HCT116 (cell line): ENCODE measurements around the gene CSRP1. TPM values are rescaled to one million over a fixed set of nuclear protein-coding genes. Genes with fewer than 3 reads are reported as not detected.
"Not testable (repeated sequence)": the region's sequence is repeated elsewhere in the genome, so short reads cannot be mapped to it uniquely, and the experiment has no call there.

Experiments
- ATAC-seq: fragments of 200-7000 bp; cut with Tn5 transposase; 2 replicates; pipeline ENCODE4 v1.9.1; 2020; ENCODE audit warnings: mild to moderate bottlenecking, moderate library complexity
- BruUV-seq: library from RNA; stranded (reverse); fragments of 400-500 nt; replicated peaks from 2 replicates; lab custom pipeline; 2021; lab: Mats Ljungman, UMichigan
- CTCF ChIA-PET: fragments of 300-600 bp; sonication (Branson Sonifier 250); formaldehyde crosslinking; loops from one replicate; lab custom pipeline; 2021; ENCODE audit warnings: antibody characterized with exemption; lab: Charles Lee
- POLR2A ChIA-PET: fragments of 300-600, 350-600 bp; sonication (Branson Sonifier 250); formaldehyde crosslinking; loops from one replicate; lab custom pipeline; 2021; ENCODE audit warnings: antibody characterized with exemption; lab: Charles Lee
- RAD21 ChIA-PET, 2 experiments: fragments of 300-600 bp; sonication (Branson Sonifier 250); formaldehyde crosslinking; loops; one replicate each; lab custom pipeline; 2023; ENCODE audit warnings: low total read pairs in 2 of 2; ENCODE audit not compliant: uncharacterized antibody in 2 of 2, unreplicated experiment in 2 of 2, low non-redundant PET in 1 of 2; lab: Charles Lee
- DNase-seq: peaks from one replicate; pipeline ENCODE4 v3.0.0-alpha.2; 2010; ENCODE audit warnings: low read depth, low spot score
- H2AFZ ChIP-seq: fragments of 200-600 bp; shearing (Covaris generic), sonication (generic); 2 replicates; pipeline ENCODE4 v1.6.1; 2017; ENCODE audit warnings: low read depth, mixed run types, mixed read lengths, antibody characterized with exemption, low read length; ENCODE audit not compliant: poor library complexity, severe bottlenecking
- H3K27ac ChIP-seq: 2 replicates; pipeline ENCODE4 v1.5.1; 2012; ENCODE audit warnings: low read depth, low read length
- H3K27me3 ChIP-seq: fragments of 200-600 bp; sonication (generic); 2 replicates; pipeline ENCODE4 v1.6.1; 2016; ENCODE audit warnings: mixed run types, low read length, mixed read lengths; ENCODE audit not compliant: insufficient read depth
- H3K36me3 ChIP-seq, 2 experiments: fragments of 200-500 bp in 1 of 2; fragments of 200-600 bp in 1 of 2; sonication (Bioruptor generic) in 1 of 2; sonication (generic) in 1 of 2; 2 replicates each; pipeline versions ENCODE4 v1.5.1 to v1.6.1; 2014 to 2016; ENCODE audit warnings: low read length in 2 of 2, inconsistent platforms in 1 of 2, mixed read lengths in 1 of 2, mixed run types in 1 of 2; ENCODE audit not compliant: insufficient read depth in 2 of 2, control insufficient read depth in 1 of 2
- H3K4me1 ChIP-seq, 2 experiments: fragments of 200-600 bp in 1 of 2; sonication (generic) in 1 of 2; 2 replicates each; pipeline versions ENCODE4 v1.5.1 to v1.6.1; 2012 to 2017; ENCODE audit warnings: low read length in 2 of 2, inconsistent platforms in 1 of 2, mild to moderate bottlenecking in 1 of 2, mixed read lengths in 1 of 2, mixed run types in 1 of 2, moderate library complexity in 1 of 2; ENCODE audit not compliant: insufficient read depth in 2 of 2, control insufficient read depth in 1 of 2
- H3K4me2 ChIP-seq: fragments of 200-600 bp; sonication (generic); 2 replicates; pipeline ENCODE4 v1.6.1; 2017; ENCODE audit warnings: mixed run types, low read length, mixed read lengths
- H3K4me3 ChIP-seq, 2 experiments: fragments of 200-600 bp in 1 of 2; sonication (generic) in 1 of 2; replicated peaks in 1 of 2; 2 replicates each; pipeline ENCODE4 v1.5.1; 2011 to 2016; ENCODE audit warnings: low read length in 2 of 2, control low read depth in 1 of 2, low read depth in 1 of 2, mild to moderate bottlenecking in 1 of 2, mixed read lengths in 1 of 2, mixed run types in 1 of 2
- H3K79me2 ChIP-seq: fragments of 200-600 bp; sonication (generic); 2 replicates; pipeline ENCODE4 v1.6.1; 2017; ENCODE audit warnings: mild to moderate bottlenecking, mixed run types, low read length, moderate library complexity, mixed read lengths; ENCODE audit not compliant: insufficient read depth
- H3K9ac ChIP-seq: fragments of 200-600 bp; sonication (generic); 2 replicates; pipeline ENCODE4 v1.6.1; 2016; ENCODE audit warnings: low read length, mixed read lengths
- H3K9me2 ChIP-seq: fragments of 200-600 bp; sonication (generic), shearing (Covaris generic); 2 replicates; pipeline ENCODE4 v1.6.1; 2017; ENCODE audit warnings: mixed run types, mild to moderate bottlenecking, moderate library complexity; ENCODE audit not compliant: insufficient read depth
- H3K9me3 ChIP-seq, 2 experiments: fragments of 200-500 bp in 1 of 2; fragments of 200-600 bp in 1 of 2; sonication (Bioruptor generic) in 1 of 2; sonication (generic) in 1 of 2; 2 replicates each; pipeline ENCODE4 v1.6.1; 2014 to 2017; ENCODE audit warnings: low read length in 2 of 2, mixed read lengths in 2 of 2, inconsistent platforms in 1 of 2, low read depth in 1 of 2, mild to moderate bottlenecking in 1 of 2, mixed run types in 1 of 2, moderate library complexity in 1 of 2; ENCODE audit not compliant: control insufficient read depth in 1 of 2, insufficient read depth in 1 of 2
- H4K20me1 ChIP-seq: fragments of 200-600 bp; sonication (generic), shearing (Covaris generic); 2 replicates; pipeline ENCODE4 v1.6.1; 2017; ENCODE audit warnings: mixed run types, mild to moderate bottlenecking, moderate library complexity; ENCODE audit not compliant: insufficient read depth
- ATF3 ChIP-seq: IDR thresholded peaks from 2 replicates; pipeline ENCODE4 v1.6.1; 2012
- CBX3 ChIP-seq: IDR thresholded peaks from 2 replicates; pipeline ENCODE4 v1.6.1; 2012; ENCODE audit warnings: low read depth
- CEBPB ChIP-seq: IDR thresholded peaks from 2 replicates; pipeline ENCODE4 v1.6.1; 2012; ENCODE audit warnings: low read depth
- CTCF ChIP-seq, 3 experiments: fragments of 200-600 bp in 1 of 3; sonication (generic) in 1 of 3; IDR thresholded peaks in 2 of 3; conservative IDR thresholded peaks in 1 of 3; 2 replicates each; pipeline ENCODE4 v1.5.1; 2012 to 2017; ENCODE audit warnings: low read depth in 2 of 3, low read length in 2 of 3, antibody characterized with exemption in 1 of 3, borderline replicate concordance in 1 of 3, control low read depth in 1 of 3, mild to moderate bottlenecking in 1 of 3, mixed read lengths in 1 of 3, mixed run types in 1 of 3, moderate library complexity in 1 of 3; ENCODE audit not compliant: insufficient read depth in 1 of 3
- EGR1 ChIP-seq: IDR thresholded peaks from 2 replicates; pipeline ENCODE4 v1.6.1; 2012; ENCODE audit warnings: low read depth
- EZH2 ChIP-seq: fragments of 200-600 bp; sonication (generic); IDR thresholded peaks from 2 replicates; pipeline ENCODE4 v1.6.1; 2017; ENCODE audit warnings: antibody characterized with exemption, mixed run types
- EZH2phosphoT487 ChIP-seq: fragments of 200-600 bp; IDR thresholded peaks from 2 replicates; pipeline ENCODE4 v1.6.1; 2018; ENCODE audit warnings: antibody characterized with exemption, borderline replicate concordance
- JUND ChIP-seq: IDR thresholded peaks from 2 replicates; pipeline ENCODE4 v1.6.1; 2012
- POLR2A ChIP-seq: IDR thresholded peaks from 2 replicates; pipeline ENCODE4 v1.7.0; 2011; ENCODE audit warnings: borderline replicate concordance; ENCODE audit not compliant: insufficient read depth, insufficient read length; ENCODE audit errors: extremely low read depth
- POLR2AphosphoS5 ChIP-seq: IDR thresholded peaks from 2 replicates; pipeline ENCODE4 v1.6.1; 2011; ENCODE audit warnings: mild to moderate bottlenecking, low read depth, low read length, moderate library complexity
- RAD21 ChIP-seq: IDR thresholded peaks from 2 replicates; pipeline ENCODE4 v1.6.1; 2012; ENCODE audit warnings: low read depth, mild to moderate bottlenecking
- SIN3A ChIP-seq: IDR thresholded peaks from 2 replicates; pipeline ENCODE4 v1.6.1; 2012; ENCODE audit warnings: low read depth
- SRF ChIP-seq: IDR thresholded peaks from 2 replicates; pipeline ENCODE4 v1.6.1; 2012; ENCODE audit warnings: low read depth
- YY1 ChIP-seq: IDR thresholded peaks from 2 replicates; pipeline ENCODE4 v1.6.1; 2011; ENCODE audit warnings: low read length, low read depth, moderate library complexity, mild to moderate bottlenecking; ENCODE audit not compliant: insufficient replicate concordance; ENCODE audit errors: extremely low read depth
- ZBTB33 ChIP-seq: IDR thresholded peaks from 2 replicates; pipeline ENCODE4 v1.6.1; 2011; ENCODE audit warnings: mild to moderate bottlenecking, low read length, moderate library complexity; ENCODE audit not compliant: insufficient replicate concordance; ENCODE audit errors: extremely low read depth
- ZFX ChIP-seq: fragments of 450-650 bp; IDR thresholded peaks from 2 replicates; pipeline ENCODE4 v1.6.1; 2017
- ZNF274 ChIP-seq: fragments of 200-500 bp; sonication (Bioruptor generic); IDR thresholded peaks from 2 replicates; pipeline ENCODE4 v1.6.1; 2014; ENCODE audit warnings: mild to moderate bottlenecking, low read depth, low read length, inconsistent platforms
- intact Hi-C: fragments of 100-400 bp; cut with micrococcal nuclease; formaldehyde crosslinking; loops from 2 replicates; pipeline ENCODE4 v1.10.0; 2022
- total RNA-seq: library from RNA; stranded (reverse); gene quantifications from one replicate; pipeline ENCODE4 v1.2.1, GENCODE V29; 2021; ENCODE audit not compliant: unreplicated experiment

The CSRP1 gene
- total RNA-seq, 1 experiment from 2014 or later = 51.7 TPM

- no peaks in the 10 kb centered on the region for H3K27me3 ChIP-seq
- H3K4me2 ChIP-seq = no peak overlapping the region
- TF ChIP-seq ZFX (no peak), SIN3A (no peak), ATF3 (no peak), CTCF (IDR thresholded peaks at IDR 0.05 in 2 of 3, conservative IDR thresholded peaks at IDR 0.05 in 1 of 3; ENCODE audit: borderline replicate concordance in 1 of 3, insufficient read depth in 1 of 3, low read depth in 2 of 3, low read length in 2 of 3) (no peak), SRF (no peak), EZH2 (no peak), JUND (no peak), POLR2A (no peak), YY1 (no peak), POLR2AphosphoS5 (no peak), CEBPB (no peak), ZNF274 (no peak), EZH2phosphoT487 (no peak), RAD21 (no peak), CBX3 (no peak), ZBTB33 (no peak), EGR1 (no peak)
- CTCF ChIA-PET = interaction anchor here (0.8 to 1.1 kb wide), 2 partner anchors 31 to 33 kb away, joined by 3 to 7 read pairs; no protein-coding TSS in a partner anchor
- H3K4me3 ChIP-seq = no peak overlapping the region
- ATAC-seq (no peak), DNase-seq (no peak)
- no peak overlapping the region for H2AFZ ChIP-seq
- H3K79me2 ChIP-seq = no peaks in the 10 kb centered on the region
- no peaks in the 10 kb centered on the region for H4K20me1 ChIP-seq
- intact Hi-C loops = no loop called here
- RAD21 ChIA-PET = interaction anchor here in 1 of 2 experiments (2.4 kb wide), 1 partner anchor 31 kb away, joined by 10 read pairs; no protein-coding TSS in a partner anchor
- H3K27ac ChIP-seq = no peak overlapping the region
- BruUV-seq = no TSS peak
- H3K9me3 ChIP-seq = no peaks in the 10 kb centered on the region
- POLR2A ChIA-PET = interaction anchor here (2.0 kb wide), 1 partner anchor 19 kb away, joined by 7 read pairs; no protein-coding TSS in a partner anchor
- H3K36me3 ChIP-seq = no peaks in the 10 kb centered on the region; a peak in 1 of 4 replicates
- no peak overlapping the region for H3K9ac ChIP-seq
- no peaks in the 10 kb centered on the region for H3K9me2 ChIP-seq
- peaks cover 23 to 36% of the 10 kb centered on the region in 2 experiments for H3K4me1 ChIP-seq
Observed at GRCh38 chr1:201479201-201479730, 27.7 kb downstream of the CSRP1 start.

- H3K9me2 ChIP-seq, H3K9me3 ChIP-seq, DNase-seq, H3K27ac ChIP-seq, BruUV-seq, H2AFZ ChIP-seq, H4K20me1 ChIP-seq, H3K79me2 ChIP-seq, intact Hi-C loops, ATAC-seq, H3K4me3 ChIP-seq, H3K36me3 ChIP-seq, H3K27me3 ChIP-seq, H3K4me2 ChIP-seq, RAD21 ChIA-PET, H3K9ac ChIP-seq, POLR2A ChIA-PET: not testable (repeated sequence)
- CTCF ChIA-PET = interaction anchor here (0.8 to 1.1 kb wide), 2 partner anchors 31 to 34 kb away, joined by 3 to 7 read pairs; no protein-coding TSS in a partner anchor
- peaks cover 23 to 36% of the 10 kb centered on the region in 2 experiments for H3K4me1 ChIP-seq
Observed at GRCh38 chr1:201478666-201479065, 28.3 kb downstream of the CSRP1 start.
